DOHH2 (cell line): ENCODE data around the gene PMS1.

Experiments used
- CTCF ChIP-seq: fragments of 200-600 bp; sonication (generic); IDR thresholded peaks from one replicate; pipeline ENCODE4 v1.5.1; 2014; ENCODE audit warnings: antibody characterized with exemption, mild to moderate bottlenecking, low read depth, low read length; ENCODE audit not compliant: poor library complexity, severe bottlenecking
- EZH2phosphoT487 ChIP-seq: fragments of 200-600 bp; sonication (generic); IDR thresholded peaks from 2 replicates; pipeline ENCODE4 v1.6.1; 2017; ENCODE audit warnings: borderline replicate concordance, mild to moderate bottlenecking, antibody characterized with exemption, low read length, moderate library complexity, mixed read lengths

GRCh38 chr2:189826039-189826438, 41.8 kb downstream of the PMS1 start:
- TF ChIP-seq CTCF: no peak
- TF ChIP-seq EZH2phosphoT487: no peak
